HG03045 (cell line): ENCODE measurements around the gene PLN.

Experiments
- ATAC-seq: cut with Tn5 transposase; IDR thresholded peaks from one replicate; pipeline ENCODE4 v1.9.1; 2021; ENCODE audit warnings: mild to moderate bottlenecking, moderate library complexity; ENCODE audit not compliant: unreplicated experiment

PLN gene

DNA sequence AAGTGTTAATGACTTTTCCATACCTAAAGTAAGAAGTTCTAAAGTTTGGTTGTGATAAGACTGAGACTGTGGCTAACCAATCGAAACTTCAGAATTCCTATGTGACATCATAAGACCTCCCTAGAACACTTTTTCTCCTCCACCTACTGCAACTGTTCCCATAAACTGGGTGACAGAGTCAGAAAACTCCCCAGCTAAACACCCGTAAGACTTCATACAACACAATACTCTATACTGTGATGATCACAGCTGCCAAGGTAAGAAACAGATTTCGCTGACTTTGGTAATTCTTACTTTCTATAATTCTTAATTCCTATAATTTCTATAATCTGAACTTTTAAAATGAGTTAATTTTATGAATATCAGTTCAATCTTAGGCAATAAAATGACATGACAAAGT lies at the start of gene PLN:
PLN (plus strand) TSS at position 161 of the 400 bp plus-strand sequence. CDS start 10,626 bp downstream, outside the sequence.
- no peak for ATAC-seq

DNA sequence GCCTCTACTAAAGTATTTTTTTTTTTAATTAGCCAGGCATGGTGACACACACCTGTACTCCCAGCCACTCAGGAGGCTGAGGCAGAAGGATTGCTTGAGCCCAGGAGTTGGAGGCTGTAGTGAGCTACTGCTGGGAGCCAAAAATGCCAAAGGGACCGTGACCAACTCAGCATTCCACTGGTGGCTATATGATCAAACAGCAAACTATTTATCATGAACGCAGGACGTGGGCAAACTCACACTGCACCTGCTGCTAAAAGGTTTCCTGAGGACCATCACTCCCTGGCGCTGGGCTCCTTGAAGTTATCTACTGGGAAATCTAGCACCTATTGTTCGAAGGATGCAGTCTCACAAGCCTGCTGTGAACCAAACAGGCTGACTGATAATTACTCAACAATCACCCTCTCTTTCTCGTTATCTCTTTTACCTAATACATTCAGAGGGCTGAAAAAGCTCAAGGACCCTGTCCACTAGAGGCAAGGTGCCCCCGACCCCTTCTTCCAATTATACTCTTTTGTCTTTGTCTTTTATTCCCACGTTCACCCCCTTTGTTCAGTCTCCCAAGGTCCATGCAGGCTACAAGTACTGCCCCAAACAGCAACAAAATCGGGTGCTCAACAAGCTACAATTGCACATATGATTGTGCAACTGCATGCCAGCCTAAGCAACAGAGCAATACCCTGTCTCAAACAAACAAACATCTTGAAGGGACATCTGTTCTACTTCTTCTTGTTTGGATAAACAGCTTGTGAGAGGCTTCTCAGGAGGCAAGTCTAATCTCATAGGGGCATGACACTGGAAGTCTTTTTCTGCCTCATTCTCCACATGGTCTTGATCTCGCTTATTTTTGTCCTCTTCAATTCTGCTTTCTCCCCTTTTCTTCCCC lies 47.7 kb upstream of the PLN start:
- no peak for ATAC-seq

DNA sequence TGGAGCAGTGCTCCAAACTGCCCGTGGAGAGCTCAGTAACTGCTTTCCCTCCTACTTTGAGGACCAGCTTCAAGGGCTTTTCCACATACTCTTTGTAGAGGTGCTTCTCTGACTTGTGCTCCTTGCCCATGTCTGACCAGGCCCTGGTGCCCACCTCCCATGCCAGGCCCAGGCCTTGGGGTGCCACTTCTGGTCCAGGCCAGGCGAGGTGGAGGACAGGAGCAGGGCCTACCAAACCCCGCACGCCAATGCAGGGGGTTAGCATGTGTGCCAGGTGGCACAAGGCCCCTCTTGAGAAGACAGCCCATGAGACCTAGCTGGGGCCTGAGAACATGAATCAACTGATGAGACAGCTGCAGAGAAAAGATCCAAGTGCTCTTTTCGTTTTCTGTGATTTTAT lies 47.0 kb upstream of the PLN start:
- no peak for ATAC-seq

DNA sequence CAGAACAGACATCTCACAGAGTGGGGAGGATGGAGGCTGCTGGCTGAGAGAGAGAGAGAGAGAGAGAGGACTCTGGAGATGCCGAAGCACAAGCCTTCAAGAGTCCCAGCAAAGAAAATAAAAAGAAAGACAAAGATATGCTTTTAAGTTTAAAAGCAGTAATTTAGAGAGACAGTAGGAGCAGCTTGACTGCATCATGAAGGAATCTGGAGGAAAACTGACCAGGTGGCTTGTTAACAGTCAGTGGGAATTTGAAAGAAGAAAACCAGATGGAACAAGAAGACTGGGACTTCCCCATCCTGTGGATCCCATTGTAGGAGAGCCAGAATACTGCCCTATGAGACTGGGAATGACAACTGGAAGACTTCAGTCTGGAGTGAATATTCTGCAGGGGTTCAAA lies 46.3 kb upstream of the PLN start:
- no peak for ATAC-seq

DNA sequence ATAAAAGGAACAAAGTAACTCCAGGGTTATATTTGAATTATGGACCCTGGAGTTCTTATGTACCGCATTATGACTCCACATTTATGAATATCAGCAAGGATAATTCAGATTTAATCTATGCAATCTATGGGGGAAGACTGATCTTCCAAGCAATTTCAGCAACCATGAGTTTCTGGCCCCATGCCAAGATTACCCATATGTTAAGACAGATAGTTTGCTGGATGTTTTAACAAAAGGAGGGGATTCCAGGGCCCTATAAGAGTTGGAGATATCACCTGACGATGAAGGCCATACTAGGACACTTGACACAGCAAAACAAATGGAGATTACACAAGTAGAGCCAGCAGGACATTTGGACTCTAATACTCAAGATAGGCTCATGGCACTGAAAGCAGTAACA lies 45.9 kb upstream of the PLN start:
- no peak for ATAC-seq

DNA sequence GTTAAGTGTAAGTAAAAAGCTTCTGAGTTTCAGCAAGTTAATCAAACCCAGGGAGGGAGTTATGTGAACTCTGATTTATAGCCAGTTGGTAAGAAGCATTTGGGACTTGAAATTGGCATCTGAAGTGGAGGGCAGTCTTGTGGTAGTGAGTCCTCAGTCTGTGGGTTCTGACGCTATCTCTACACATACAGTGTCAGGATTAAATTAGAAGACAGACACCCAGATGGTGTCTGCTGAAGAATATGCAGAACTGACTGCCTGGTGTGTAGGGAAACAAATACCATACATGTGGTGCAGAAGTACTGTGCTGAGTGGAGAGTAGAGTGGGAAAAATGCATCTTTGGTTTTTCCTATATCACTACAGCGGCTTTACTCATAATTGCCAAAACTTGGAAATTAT lies 43.5 kb upstream of the PLN start:
- ATAC-seq, result no peak

DNA sequence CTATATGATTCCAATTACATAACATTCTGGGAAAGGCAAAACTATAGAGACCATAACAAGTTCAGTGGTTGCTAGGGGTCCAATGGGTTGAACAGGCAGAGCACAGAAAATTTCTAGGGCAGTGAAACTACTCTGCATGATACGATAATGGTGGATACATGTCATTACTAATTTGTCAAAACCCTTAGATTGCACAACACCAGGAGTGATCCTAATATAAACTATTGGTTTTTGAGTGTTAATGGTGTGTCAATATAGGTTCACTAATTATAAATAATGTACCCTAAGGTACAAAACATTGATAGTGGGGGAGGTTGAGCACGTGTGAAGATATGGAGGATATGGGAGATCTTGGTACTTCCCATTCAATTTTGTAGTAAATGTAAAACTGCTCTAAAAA lies 42.4 kb upstream of the PLN start:
- no peak for ATAC-seq

DNA sequence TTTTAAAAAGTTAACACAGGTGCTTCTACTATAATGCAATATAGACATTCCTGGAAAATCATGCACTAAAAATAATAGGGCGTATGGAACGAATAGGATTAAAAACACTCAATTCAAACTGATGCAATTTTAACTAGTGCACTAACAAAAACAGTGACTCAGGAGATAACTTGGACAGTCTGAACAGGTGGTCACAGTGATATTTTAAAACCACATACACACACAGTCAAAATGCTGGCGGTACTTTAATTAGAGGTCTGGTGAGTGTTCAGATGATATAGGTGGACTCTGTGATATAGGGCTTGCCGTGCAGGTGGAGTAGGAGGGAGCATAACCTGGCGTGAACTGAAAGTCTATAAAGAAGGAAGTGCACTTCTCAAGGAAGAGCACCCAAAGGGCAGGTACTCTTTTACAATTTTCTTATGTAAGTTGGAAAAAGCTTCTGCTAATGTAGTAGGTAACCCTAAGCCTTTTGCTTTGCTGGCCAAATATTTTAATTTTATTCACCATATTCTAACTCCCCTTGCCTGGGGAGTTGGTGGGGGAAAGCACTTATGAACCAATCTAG lies 41.9 kb upstream of the PLN start:
- ATAC-seq, result no peak

DNA sequence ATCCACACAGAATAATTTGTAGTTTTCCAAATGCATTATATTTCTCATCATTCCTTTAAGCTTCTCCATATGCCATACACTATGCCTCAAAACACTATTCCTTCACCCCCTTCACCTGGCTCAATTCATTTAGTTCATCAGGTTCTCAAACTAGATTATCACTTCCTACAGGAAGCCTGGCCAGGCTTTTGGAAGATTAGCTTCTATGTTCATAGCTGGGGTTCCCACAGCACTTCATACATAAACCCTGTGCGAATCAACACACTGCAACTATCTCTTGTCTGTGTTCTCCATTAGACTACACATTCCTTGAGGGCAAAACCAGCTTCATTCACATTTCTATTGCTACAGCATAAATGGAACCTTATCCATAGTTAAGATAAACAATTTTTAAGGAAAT lies 40.5 kb upstream of the PLN start:
- ATAC-seq, result no peak

DNA sequence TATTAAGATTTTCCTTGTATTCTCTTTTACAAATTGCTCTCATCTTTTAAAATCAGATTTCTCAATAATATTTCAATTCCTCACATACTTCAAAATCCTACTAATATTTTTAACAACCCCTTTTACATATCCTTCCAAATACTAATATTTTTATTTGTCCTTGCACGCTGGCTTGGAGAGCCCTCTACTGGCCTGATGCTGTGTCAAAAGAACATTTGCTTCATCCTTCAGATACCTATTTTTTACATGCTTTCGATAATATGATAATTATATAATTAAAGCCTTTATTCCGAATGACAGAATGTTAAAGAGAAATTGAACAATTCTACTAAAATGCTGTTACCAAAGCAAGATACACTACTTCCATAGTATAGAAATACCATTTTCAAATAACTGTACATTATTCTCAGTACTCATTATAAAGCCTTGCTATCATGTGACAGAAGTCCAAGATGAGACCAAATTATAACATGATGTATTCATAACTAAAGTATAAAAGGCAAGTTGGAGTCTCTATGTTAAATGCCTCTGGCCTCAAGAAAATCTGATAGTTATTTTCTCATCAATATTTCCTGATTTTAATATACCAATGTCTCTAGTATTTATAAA lies 39.0 kb upstream of the PLN start:
- ATAC-seq, result no peak

DNA sequence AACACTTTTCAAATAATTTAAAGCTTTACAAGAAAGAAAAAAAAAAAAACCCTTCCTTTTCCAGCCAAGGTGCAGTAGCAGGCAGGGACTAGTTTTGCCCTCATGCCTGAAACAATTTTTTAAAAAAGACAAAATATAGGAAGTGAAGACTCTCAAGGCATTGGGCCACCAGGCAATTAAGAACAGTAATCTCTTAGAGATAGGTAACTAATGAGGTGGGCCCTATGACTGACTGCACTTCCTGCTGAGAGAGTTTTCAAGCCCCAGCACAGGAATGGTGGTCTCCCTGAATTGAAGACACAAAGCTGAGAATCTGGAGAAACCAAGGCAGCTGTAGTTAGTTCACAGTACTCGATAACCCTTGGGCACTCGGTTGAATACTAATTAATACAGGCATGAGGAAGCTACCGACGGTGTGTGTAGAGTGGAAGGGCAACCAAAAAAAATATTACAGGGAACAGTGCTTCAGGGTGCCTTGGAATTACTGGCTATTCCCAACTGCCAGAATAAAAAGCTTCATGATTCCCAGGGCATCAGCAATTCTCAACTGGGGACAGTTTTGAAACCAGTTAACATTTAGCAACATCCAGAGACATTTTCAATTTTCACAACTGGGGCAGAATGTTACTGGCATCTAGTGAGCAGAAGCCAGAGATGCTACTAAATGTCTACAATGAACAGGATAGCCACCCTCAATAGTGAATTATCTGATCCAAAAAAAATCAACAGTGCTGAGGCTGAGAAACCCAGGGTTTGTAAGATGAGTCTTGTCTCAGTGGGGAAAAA lies 36.0 kb upstream of the PLN start:
- ATAC-seq, result no peak

DNA sequence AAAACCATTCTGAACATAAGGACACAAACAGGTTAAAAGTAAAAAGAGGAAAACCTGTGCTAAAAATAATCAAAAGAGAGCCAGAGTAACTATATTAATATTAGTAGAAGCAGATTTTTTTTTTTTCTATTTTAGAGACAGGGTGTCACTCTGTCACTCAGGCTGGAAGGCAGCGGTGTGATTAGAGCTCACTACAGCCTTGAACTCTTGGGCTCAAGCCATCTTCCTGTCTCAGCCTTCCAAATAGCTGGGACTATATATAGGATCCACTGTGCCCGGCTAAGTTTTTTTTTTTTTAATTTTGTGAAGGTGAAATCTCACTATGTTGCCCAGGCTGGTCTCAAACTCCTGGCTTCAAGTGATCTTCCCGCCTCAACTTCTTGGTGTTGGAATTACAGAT lies 33.4 kb upstream of the PLN start:
- ATAC-seq, result no peak

DNA sequence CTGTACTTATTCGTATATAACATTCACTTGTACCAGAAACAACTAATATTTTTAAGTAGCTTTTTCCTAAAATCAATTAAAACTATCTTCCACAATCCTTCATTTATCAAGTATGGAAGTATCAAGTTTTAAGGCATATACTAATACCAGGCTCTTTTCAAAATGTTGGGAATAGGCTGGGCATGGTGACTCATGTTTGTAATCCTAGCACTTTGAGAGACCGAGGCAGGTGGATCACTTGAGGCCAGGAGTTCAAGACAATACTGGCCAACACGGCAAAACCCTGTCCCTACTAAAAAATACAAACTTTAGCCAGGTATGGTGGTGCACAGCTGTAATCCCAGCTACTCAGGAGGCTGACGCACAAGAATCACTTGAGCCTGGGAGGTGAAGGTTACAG lies 25.7 kb upstream of the PLN start:
- no peak for ATAC-seq

DNA sequence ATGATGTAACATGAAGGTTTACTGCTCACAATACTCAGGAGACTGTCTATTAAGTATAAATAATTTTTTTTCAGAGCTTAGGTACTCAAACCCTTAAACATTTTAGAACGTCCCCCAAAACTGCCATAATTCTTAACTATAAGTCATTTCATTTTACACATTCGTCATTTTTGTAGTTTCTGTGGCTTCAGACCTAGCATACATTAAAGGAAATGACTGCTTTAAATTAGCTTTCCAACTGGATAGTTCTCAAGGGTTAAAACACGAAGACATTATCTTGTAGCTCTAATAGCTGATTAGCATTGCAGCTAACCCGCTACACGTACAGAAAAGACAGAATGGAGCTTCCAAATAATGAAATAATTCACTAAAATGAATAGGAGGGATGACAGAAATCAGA lies 24.9 kb upstream of the PLN start:
- no peak for ATAC-seq

DNA sequence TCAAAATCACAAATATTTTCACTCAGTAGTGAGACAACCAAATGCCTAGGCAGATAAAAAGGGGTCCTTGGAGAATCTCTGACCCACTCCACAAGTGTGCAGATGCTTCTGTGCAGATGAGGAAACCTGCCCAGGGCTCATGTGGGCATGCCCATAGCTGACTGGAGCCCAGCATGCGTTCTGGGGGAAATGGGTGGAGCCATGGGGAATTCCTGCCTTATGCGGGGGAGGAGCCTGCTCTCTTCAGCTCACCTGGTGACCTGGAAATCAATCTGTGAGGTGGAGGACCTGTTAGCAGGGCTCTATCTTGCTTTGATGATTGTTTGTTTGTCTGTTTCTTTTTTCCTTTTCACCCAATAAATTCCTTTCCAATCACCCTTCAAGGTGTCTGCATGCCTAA lies 23.4 kb upstream of the PLN start:
- ATAC-seq, result no peak

DNA sequence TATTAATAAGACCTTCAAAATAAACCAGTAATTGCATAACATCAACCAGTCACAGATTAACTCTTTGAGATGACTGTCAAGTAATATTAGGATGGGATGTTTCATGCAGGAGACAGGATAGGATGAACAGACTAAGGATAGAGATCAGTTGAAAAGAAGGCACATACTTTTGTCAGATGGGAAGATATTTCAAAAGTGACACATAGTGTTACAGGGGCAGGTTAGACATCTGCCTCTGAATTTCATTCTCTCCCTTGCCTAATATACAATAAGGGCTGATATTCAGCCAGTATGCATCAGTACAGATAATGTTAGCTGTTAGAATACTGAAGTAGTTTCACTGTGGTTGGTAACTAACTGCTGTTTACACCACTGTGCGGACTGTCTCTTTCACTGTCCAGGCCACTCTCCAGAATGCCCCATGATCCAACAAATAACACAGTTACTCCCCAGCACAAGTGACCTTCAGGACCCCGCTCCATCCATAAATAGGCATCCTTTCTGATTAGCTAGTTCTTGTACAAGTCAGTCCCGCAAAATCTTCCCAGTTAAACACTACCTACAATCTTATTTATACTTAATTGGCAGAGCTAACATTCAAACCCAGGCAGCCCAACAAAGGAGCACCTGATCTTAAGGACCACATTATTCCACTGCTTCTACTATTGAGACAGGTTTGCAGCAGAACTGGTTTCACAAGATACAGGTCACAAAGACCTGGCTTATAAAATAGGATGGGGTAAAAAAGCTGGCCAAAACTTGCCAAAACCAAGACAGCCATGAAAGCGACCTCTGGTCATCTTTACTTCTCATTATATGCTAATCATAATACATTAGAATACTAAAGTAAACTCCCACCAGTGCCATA lies 21.9 kb upstream of the PLN start:
- ATAC-seq, result no peak

DNA sequence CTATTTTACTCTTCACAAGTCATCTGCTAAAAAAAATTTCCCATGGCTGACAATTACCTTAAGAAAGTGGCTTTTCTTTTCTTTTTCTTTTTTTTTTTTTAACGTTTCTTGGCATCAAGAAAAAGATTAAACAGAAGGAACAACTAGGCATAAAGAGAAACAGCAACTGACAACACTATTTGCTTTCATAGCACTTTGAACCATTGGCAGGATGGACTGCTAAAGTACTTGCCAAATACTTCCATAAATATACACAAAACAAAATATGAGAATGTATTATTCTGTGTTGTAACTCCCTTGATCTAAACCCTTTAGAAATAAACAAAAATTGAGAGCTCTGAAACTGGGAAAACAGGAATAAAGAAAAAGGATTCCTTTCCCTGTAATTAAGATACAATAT lies 20.0 kb upstream of the PLN start:
- no peak for ATAC-seq

DNA sequence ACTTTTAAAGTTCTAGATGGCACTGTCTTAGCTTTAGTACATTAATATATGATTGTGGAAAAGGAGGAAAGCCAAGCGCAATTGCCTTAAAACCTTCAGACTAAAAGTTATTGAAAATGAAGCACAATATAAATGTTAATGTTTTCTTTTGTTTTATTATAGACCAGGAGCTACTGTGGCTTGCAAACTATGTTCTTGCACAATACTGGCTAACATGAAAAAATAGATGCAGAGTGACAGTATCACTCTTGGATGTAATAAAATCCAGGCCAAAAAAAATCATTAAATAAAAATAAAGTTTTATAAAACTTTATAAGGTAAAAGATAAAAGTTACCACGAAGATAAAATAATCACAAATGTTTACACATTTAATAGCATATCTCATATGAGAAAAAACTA lies 18.3 kb upstream of the PLN start:
- no peak for ATAC-seq

DNA sequence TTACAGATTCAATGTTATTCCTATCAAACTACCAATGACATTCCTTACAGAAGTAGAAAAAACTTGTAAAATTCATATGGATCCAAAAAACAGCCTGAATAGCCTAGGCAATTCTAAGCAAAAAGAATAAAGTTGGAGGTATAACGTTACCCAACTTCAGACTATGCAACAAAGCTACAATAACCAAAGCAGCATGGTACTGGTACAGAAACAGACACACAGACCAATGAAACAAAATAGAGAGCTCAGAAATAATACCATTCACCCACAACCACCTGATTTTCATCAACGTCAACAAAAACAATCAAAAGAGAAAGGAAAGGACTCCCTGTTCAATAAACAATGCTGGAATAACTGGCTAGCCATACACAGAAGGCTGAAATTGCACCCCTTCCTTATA lies 17.2 kb upstream of the PLN start:
- ATAC-seq, result no peak

DNA sequence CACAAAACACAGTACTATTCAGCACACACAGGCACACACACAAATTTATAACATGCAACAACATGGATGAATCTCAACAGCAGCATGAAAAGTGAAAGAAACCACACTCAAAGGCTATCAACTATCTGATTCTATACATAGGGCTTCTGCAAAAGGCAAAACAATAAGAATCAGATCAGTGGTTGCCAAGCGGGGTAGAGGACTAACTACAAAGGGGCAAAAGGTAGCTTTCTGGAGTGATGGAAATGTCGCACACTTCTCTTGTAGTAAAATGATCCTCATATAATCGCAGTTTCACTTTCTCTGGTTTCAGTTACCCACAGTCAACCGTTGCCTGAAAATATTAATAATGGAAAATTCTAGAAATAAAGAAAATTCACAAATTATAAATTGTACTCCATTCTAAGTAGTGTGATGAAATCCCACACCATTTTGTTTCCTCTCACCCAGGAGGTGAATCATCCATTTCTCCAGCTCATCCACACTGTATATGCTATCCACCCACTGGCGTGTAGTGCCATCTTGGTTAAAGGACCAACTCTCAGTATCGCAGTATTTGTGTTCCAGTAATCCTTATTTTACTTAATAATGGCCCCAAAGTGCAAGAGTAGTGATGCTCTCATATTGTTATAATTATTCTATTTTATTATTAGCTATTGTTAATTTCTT lies 12.8 kb upstream of the PLN start:
- no peak for ATAC-seq
